PC-3 (cell line): ENCODE results near the gene BDNF. TPM values are rescaled to one million over a fixed set of nuclear protein-coding genes. Genes with fewer than 3 reads are reported as not detected.

Experiments used
- ATAC-seq: fragments of 200-7000 bp; cut with Tn5 transposase; 2 replicates; pipeline ENCODE4 v1.9.1; 2020; ENCODE audit warnings: mild to moderate bottlenecking, moderate library complexity
- BruUV-seq: library from RNA; stranded (reverse); fragments of 400-500 nt; replicated peaks from 2 replicates; lab custom pipeline; 2021; lab: Mats Ljungman, UMichigan
- CTCF ChIA-PET: fragments of 300-600 bp; sonication (Branson Sonifier 250); formaldehyde crosslinking; loops from one replicate; lab custom pipeline; 2022; ENCODE audit warnings: antibody characterized with exemption; lab: Charles Lee
- POLR2A ChIA-PET: fragments of 300-600 bp; sonication (Branson Sonifier 250); formaldehyde crosslinking; loops from one replicate; lab custom pipeline; 2022; ENCODE audit warnings: antibody characterized with exemption; ENCODE audit not compliant: unreplicated experiment; lab: Charles Lee
- DNase-seq: peaks from one replicate; pipeline ENCODE4 v3.0.0-alpha.2; 2015
- H2AFZ ChIP-seq: fragments of 300-600 bp; sonication (generic); 2 replicates; pipeline ENCODE4 v1.6.0; 2016; ENCODE audit warnings: antibody characterized with exemption, low read length
- H3F3A ChIP-seq: fragments of 300-600 bp; sonication (generic); one replicate; pipeline ENCODE4 v1.6.0; 2017; ENCODE audit warnings: antibody characterized with exemption, low read length, control low read depth, mild to moderate bottlenecking; ENCODE audit not compliant: unreplicated experiment
- H3K27ac ChIP-seq: fragments of 300-600 bp; sonication (generic); 2 replicates; pipeline ENCODE4 v1.5.1; 2016; ENCODE audit warnings: mild to moderate bottlenecking, low read length
- H3K27me3 ChIP-seq: fragments of 300-600 bp; sonication (generic); 2 replicates; pipeline ENCODE4 v1.6.1; 2016; ENCODE audit warnings: low read length, mixed read lengths
- H3K36me3 ChIP-seq: fragments of 300-600 bp; sonication (generic); 2 replicates; pipeline ENCODE4 v1.6.1; 2016; ENCODE audit warnings: low read depth, mixed run types, low read length, mixed read lengths
- H3K4me1 ChIP-seq: fragments of 300-600 bp; sonication (generic); 2 replicates; pipeline ENCODE4 v1.5.1; 2016; ENCODE audit warnings: low read length; ENCODE audit not compliant: insufficient read depth
- H3K4me2 ChIP-seq: fragments of 300-600 bp; sonication (generic); 2 replicates; pipeline ENCODE4 v1.6.0; 2016; ENCODE audit warnings: low read length
- H3K4me3 ChIP-seq: fragments of 300-600 bp; sonication (generic); 2 replicates; pipeline ENCODE4 v1.5.1; 2016; ENCODE audit warnings: mild to moderate bottlenecking, low read length, mixed read lengths
- H3K79me2 ChIP-seq: fragments of 300-600 bp; sonication (generic); 2 replicates; pipeline ENCODE4 v1.6.1; 2017; ENCODE audit warnings: low read length, mixed read lengths
- H3K9ac ChIP-seq: fragments of 300-600 bp; sonication (generic); 2 replicates; pipeline ENCODE4 v1.6.0; 2016; ENCODE audit warnings: mild to moderate bottlenecking, low read length
- H3K9me2 ChIP-seq: fragments of 300-600 bp; sonication (generic); replicated peaks from 2 replicates; pipeline ENCODE4 v1.6.1; 2016; ENCODE audit warnings: mixed run types, low read length, mixed read lengths
- H3K9me3 ChIP-seq: fragments of 300-600 bp; sonication (generic); 2 replicates; pipeline ENCODE4 v1.6.1; 2016; ENCODE audit warnings: low read length, mixed read lengths
- H4K20me1 ChIP-seq: fragments of 300-600 bp; sonication (generic); 2 replicates; pipeline ENCODE4 v1.6.1; 2016; ENCODE audit warnings: low read length, mixed read lengths
- CTCF ChIP-seq: fragments of 300-600 bp; sonication (generic); conservative IDR thresholded peaks from 2 replicates; pipeline ENCODE4 v1.5.1; 2017; ENCODE audit warnings: antibody characterized with exemption, low read depth, mild to moderate bottlenecking, low read length
- EZH2 ChIP-seq: fragments of 300-600 bp; sonication (generic); IDR thresholded peaks from one replicate; pipeline ENCODE4 v1.6.1; 2017; ENCODE audit warnings: antibody characterized with exemption, mild to moderate bottlenecking, low read length; ENCODE audit not compliant: unreplicated experiment
- EZH2phosphoT487 ChIP-seq: fragments of 300-600 bp; sonication (generic); IDR thresholded peaks from 2 replicates; pipeline ENCODE4 v1.6.1; 2018; ENCODE audit warnings: mild to moderate bottlenecking, antibody characterized with exemption, low read length, borderline replicate concordance
- intact Hi-C: fragments of 100-400 bp; cut with micrococcal nuclease; formaldehyde crosslinking; loops from 2 replicates; pipeline ENCODE4 v1.9.0; 2023
- total RNA-seq: library from RNA; depleted of rRNA; stranded (reverse); fragments of >200 nt; gene quantifications from 2 replicates; pipeline ENCODE4 v1.2.3, GENCODE V29; 2014

The BDNF gene
- total RNA-seq, 1 experiment from 2014 or later: 3.8 TPM

GRCh38 chr11:27627979-27628378, 72.3 kb downstream of the BDNF start:
- Histone ChIP-seq H3K27me3 (no peaks in the 10 kb centered on the region), H3K4me3 (no peak overlapping the region), H3K79me2 (no peaks in the 10 kb centered on the region), H3K9me3 (no peaks in the 10 kb centered on the region), H3K4me2 (no peak overlapping the region), H3K27ac (no peak overlapping the region), H3F3A (no peaks in the 10 kb centered on the region), H3K9ac (no peak overlapping the region), H3K9me2 (no peaks in the 10 kb centered on the region), H2AFZ (no peak overlapping the region), H3K4me1 (no peaks in the 10 kb centered on the region), H3K36me3 (no peaks in the 10 kb centered on the region), H4K20me1 (no peaks in the 10 kb centered on the region)
- ChIA-PET CTCF (no interaction called here), POLR2A (no interaction called here)
- ATAC-seq: no peak
- TF ChIP-seq EZH2phosphoT487 (no peak), EZH2 (no peak), CTCF (no peak)
- no peak for DNase-seq
- no TSS peak for BruUV-seq
- intact Hi-C loops: no loop called here

GRCh38 chr11:27626938-27627586, 73.2 kb downstream of the BDNF start:
- Histone ChIP-seq H2AFZ (no peak overlapping the region), H4K20me1 (no peaks in the 10 kb centered on the region), H3F3A (no peaks in the 10 kb centered on the region), H3K9me3 (no peaks in the 10 kb centered on the region), H3K4me2 (no peak overlapping the region), H3K9ac (no peak overlapping the region), H3K36me3 (no peaks in the 10 kb centered on the region), H3K4me1 (no peaks in the 10 kb centered on the region), H3K9me2 (no peaks in the 10 kb centered on the region), H3K4me3 (no peak overlapping the region), H3K27me3 (no peaks in the 10 kb centered on the region), H3K79me2 (no peaks in the 10 kb centered on the region), H3K27ac (no peak overlapping the region)
- ChIA-PET POLR2A (no interaction called here), CTCF (no interaction called here)
- ATAC-seq (no peak), DNase-seq (no peak)
- no TSS peak for BruUV-seq
- no peak for TF ChIP-seq CTCF
- TF ChIP-seq EZH2: no peak
- no peak for TF ChIP-seq EZH2phosphoT487
- intact Hi-C loops: no loop called here

- no peaks in the 10 kb centered on the region for H3K79me2 ChIP-seq
- no peaks in the 10 kb centered on the region for H3K36me3 ChIP-seq
- H2AFZ ChIP-seq: no peak overlapping the region
- intact Hi-C loops: no loop called here
- no peaks in the 10 kb centered on the region for H3K9me3 ChIP-seq
- H3K27ac ChIP-seq: no peak overlapping the region
- no peak overlapping the region for H3K4me3 ChIP-seq
- ChIA-PET CTCF (interaction anchor here (0.5 kb wide), 1 partner anchor 1468 kb away, joined by 6 read pairs; no protein-coding TSS in a partner anchor), POLR2A (no interaction called here)
- H3K4me2 ChIP-seq: no peak overlapping the region
- ATAC-seq: no peak
- H4K20me1 ChIP-seq: no peaks in the 10 kb centered on the region
- BruUV-seq: no TSS peak
- no peaks in the 10 kb centered on the region for H3K4me1 ChIP-seq
- no peaks in the 10 kb centered on the region for H3F3A ChIP-seq
- H3K9me2 ChIP-seq: no peaks in the 10 kb centered on the region
- H3K27me3 ChIP-seq: no peaks in the 10 kb centered on the region
- DNase-seq: no peak
- H3K9ac ChIP-seq: no peak overlapping the region
- no peak for TF ChIP-seq EZH2phosphoT487
- no peak for TF ChIP-seq CTCF
- TF ChIP-seq EZH2: no peak
These were observed 73.9 kb downstream of the BDNF start for GRCh38 chr11:27626269-27626937.
